Retinal pigment epithelial cell (primary cell): Measurements from ENCODE around the gene FRMD4A.

ENCODE experiments used
- DNase-seq: peaks from one replicate; pipeline ENCODE4 v3.0.0-alpha.2; 2010; ENCODE audit warnings: low read depth
- H3K4me3 ChIP-seq: 2 replicates; pipeline ENCODE4 v1.5.1; 2011; ENCODE audit warnings: mild to moderate bottlenecking, low read length, control low read depth, moderate library complexity
- CTCF ChIP-seq: conservative IDR thresholded peaks from 2 replicates; pipeline ENCODE4 v1.5.1; 2011; ENCODE audit warnings: low read depth, low read length, control low read depth, inconsistent platforms

Gene FRMD4A

GRCh38 chr10:13644866-13645265 lies 685.9 kb downstream of the FRMD4A start:
- no peak for DNase-seq
- no peak overlapping the region for H3K4me3 ChIP-seq
- TF ChIP-seq CTCF: no peak

- TF ChIP-seq CTCF: no peak
- no peak for DNase-seq
- H3K4me3 ChIP-seq: no peak overlapping the region
Observed at GRCh38 chr10:13643016-13643415, 687.7 kb downstream of the FRMD4A start.

GRCh38 chr10:13642293-13642692 lies 688.4 kb downstream of the FRMD4A start:
- DNase-seq: no peak
- no peak overlapping the region for H3K4me3 ChIP-seq
- no peak for TF ChIP-seq CTCF

GRCh38 chr10:13637894-13638293 lies 692.8 kb downstream of the FRMD4A start:
- no peak for DNase-seq
- no peak for TF ChIP-seq CTCF
- no peak overlapping the region for H3K4me3 ChIP-seq

GRCh38 chr10:13637303-13637856 lies 693.3 kb downstream of the FRMD4A start:
- no peak for TF ChIP-seq CTCF
- no peak for DNase-seq
- no peak overlapping the region for H3K4me3 ChIP-seq

GRCh38 chr10:13636776-13637175 lies 693.9 kb downstream of the FRMD4A start:
- TF ChIP-seq CTCF: no peak
- no peak for DNase-seq
- no peak overlapping the region for H3K4me3 ChIP-seq

GRCh38 chr10:13634207-13634606 lies 696.5 kb downstream of the FRMD4A start:
- DNase-seq: no peak
- no peak for TF ChIP-seq CTCF
- no peak overlapping the region for H3K4me3 ChIP-seq
